ENCODE measurements around the gene CLC.

GRCh38 chr19:39780894-39781293, 43.1 kb upstream of the CLC start:
- TF ChIP-seq, protein P1, sequence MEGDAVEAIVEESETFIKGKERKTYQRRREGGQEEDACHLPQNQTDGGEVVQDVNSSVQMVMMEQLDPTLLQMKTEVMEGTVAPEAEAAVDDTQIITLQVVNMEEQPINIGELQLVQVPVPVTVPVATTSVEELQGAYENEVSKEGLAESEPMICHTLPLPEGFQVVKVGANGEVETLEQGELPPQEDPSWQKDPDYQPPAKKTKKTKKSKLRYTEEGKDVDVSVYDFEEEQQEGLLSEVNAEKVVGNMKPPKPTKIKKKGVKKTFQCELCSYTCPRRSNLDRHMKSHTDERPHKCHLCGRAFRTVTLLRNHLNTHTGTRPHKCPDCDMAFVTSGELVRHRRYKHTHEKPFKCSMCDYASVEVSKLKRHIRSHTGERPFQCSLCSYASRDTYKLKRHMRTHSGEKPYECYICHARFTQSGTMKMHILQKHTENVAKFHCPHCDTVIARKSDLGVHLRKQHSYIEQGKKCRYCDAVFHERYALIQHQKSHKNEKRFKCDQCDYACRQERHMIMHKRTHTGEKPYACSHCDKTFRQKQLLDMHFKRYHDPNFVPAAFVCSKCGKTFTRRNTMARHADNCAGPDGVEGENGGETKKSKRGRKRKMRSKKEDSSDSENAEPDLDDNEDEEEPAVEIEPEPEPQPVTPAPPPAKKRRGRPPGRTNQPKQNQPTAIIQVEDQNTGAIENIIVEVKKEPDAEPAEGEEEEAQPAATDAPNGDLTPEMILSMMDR (IDR thresholded peaks at IDR 0.05): no peak
- no peak for TF ChIP-seq POLR2A (IDR thresholded peaks at IDR 0.05)

All from uterus (tissue), 2 donors.